ENCODE data around the gene GPX2.

DNA sequence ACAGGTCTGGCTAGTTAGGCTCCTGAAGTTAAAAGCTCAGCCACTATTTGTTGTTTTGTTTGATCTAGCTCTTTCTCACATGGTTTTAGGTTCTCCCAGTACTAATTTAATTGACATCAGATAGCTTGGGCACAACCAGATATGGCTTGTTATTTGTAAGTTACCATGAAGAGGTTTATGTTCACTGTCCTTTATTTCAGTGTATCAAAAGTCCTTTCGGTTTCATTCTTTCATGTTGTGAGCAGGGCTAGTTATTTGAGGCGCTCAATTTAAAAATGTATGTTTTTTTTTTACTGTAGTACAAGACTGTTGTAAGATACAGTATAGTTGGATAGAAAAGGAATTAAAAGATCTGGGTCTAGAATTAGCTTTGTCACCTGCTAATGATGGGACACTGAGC is 7.0 kb downstream of the GPX2 start:
- TF ChIP-seq, protein P1, sequence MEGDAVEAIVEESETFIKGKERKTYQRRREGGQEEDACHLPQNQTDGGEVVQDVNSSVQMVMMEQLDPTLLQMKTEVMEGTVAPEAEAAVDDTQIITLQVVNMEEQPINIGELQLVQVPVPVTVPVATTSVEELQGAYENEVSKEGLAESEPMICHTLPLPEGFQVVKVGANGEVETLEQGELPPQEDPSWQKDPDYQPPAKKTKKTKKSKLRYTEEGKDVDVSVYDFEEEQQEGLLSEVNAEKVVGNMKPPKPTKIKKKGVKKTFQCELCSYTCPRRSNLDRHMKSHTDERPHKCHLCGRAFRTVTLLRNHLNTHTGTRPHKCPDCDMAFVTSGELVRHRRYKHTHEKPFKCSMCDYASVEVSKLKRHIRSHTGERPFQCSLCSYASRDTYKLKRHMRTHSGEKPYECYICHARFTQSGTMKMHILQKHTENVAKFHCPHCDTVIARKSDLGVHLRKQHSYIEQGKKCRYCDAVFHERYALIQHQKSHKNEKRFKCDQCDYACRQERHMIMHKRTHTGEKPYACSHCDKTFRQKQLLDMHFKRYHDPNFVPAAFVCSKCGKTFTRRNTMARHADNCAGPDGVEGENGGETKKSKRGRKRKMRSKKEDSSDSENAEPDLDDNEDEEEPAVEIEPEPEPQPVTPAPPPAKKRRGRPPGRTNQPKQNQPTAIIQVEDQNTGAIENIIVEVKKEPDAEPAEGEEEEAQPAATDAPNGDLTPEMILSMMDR (conservative IDR thresholded peaks at IDR 0.05; ENCODE audit: low read depth, low read length), result no peak
- TF ChIP-seq EZH2 (IDR thresholded peaks at IDR 0.05; ENCODE audit: borderline replicate concordance, low read depth, low read length, poor library complexity, severe bottlenecking), result no peak
